Heart left ventricle (tissue), 13 donors: Measurements from ENCODE around the gene PRG3.

ENCODE experiments used
- CTCF ChIP-seq, 12 donors: fragments of 200-600 bp; sonication (generic) in 4 of 12; IDR thresholded peaks; one replicate each; pipeline versions ENCODE4 v1.5.0 to v1.8.0; 2018 to 2022; ENCODE audit warnings: antibody characterized with exemption in 12 of 12, mild to moderate bottlenecking in 5 of 12
- POLR2A ChIP-seq, 2 donors: fragments of 450-650 bp; IDR thresholded peaks; one replicate each; pipeline ENCODE4 v1.6.1; 2017; ENCODE audit warnings: antibody characterized with exemption in 2 of 2, mild to moderate bottlenecking in 2 of 2, moderate library complexity in 2 of 2
- donor health status: ischemic (EF 13 %, LVEDD 7.1; RV severe dilation, severe dysfunction).
- donor health status: DM: no; HTN: yes; CAD: no.
- donor health status: DM: no; HTN: no; CAD: no.
- donor health status: ischemic (EF 25% LVEDD 6.9; RV normal size, moderate dysfunction).
- donor health status: ischemic (EF 25% LVEDD 5.7; RV mildly dilated, moderate dysfunction).
- donor health status: ischemic (EF 35%, LVEDD 5.7; RV mildly dilated, moderate dysfunction).
- donor health status: nonischemic (EF 11% LVEDD 7.7; RV severe dilation, severe dysfunction).
- donor health status: DM: yes; HTN: yes; CAD: no.
- donor health status: PGD.
- donor health status: ischemic (EF 29% LVEDD 5.4; RV normal size, mild dysfunction).
- donor health status: nonischemic (EF 23%, LVEDD 6.1; RV moderate dilation, normal function).

- no peak for TF ChIP-seq CTCF (IDR thresholded peaks at IDR 0.05)
- TF ChIP-seq POLR2A (IDR thresholded peaks at IDR 0.05) = no peak
Observed at GRCh38 chr11:57409321-57410100, 28.6 kb upstream of the PRG3 start.
